PFSK-1 (cell line): ENCODE measurements around the gene CXXC5.

Experiments
- FOXP2 ChIP-seq: optimal IDR thresholded peaks from 2 replicates; pipeline ENCODE3; 2011; ENCODE audit warnings: borderline replicate concordance, control low read depth, inconsistent platforms; ENCODE audit not compliant: insufficient read depth; ENCODE audit errors: extremely low read length, extremely low read depth
- POLR2AphosphoS5 ChIP-seq: IDR thresholded peaks from 2 replicates; pipeline ENCODE4 v1.6.1; 2012; ENCODE audit warnings: low read depth, mild to moderate bottlenecking, control low read depth, low read length, moderate library complexity
- SIN3A ChIP-seq: IDR thresholded peaks from 2 replicates; pipeline ENCODE4 v1.6.1; 2012; ENCODE audit warnings: mild to moderate bottlenecking, low read length, moderate library complexity, borderline replicate concordance; ENCODE audit not compliant: insufficient read depth
- TAF1 ChIP-seq: IDR thresholded peaks from 2 replicates; pipeline ENCODE4 v1.6.1; 2012; ENCODE audit warnings: low read length, control low read depth, borderline replicate concordance; ENCODE audit not compliant: insufficient read depth
- TF ChIP-seq, protein P1 (sequence below), 2 experiments: IDR thresholded peaks; 2 replicates each; pipeline versions ENCODE4 v1.6.1 to v1.8.0; 2011 to 2012; ENCODE audit warnings: low read depth in 2 of 2, low read length in 2 of 2, control low read depth in 1 of 2, inconsistent platforms in 1 of 2, mild to moderate bottlenecking in 1 of 2, moderate library complexity in 1 of 2; ENCODE audit not compliant: insufficient read depth in 1 of 2

The CXXC5 gene

GRCh38 chr5:139636975-139637408, 11.2 kb upstream of the CXXC5 start:
- TF ChIP-seq SIN3A (no peak), POLR2AphosphoS5 (no peak), FOXP2 (no peak), TAF1 (no peak)
- TF ChIP-seq, protein P1, sequence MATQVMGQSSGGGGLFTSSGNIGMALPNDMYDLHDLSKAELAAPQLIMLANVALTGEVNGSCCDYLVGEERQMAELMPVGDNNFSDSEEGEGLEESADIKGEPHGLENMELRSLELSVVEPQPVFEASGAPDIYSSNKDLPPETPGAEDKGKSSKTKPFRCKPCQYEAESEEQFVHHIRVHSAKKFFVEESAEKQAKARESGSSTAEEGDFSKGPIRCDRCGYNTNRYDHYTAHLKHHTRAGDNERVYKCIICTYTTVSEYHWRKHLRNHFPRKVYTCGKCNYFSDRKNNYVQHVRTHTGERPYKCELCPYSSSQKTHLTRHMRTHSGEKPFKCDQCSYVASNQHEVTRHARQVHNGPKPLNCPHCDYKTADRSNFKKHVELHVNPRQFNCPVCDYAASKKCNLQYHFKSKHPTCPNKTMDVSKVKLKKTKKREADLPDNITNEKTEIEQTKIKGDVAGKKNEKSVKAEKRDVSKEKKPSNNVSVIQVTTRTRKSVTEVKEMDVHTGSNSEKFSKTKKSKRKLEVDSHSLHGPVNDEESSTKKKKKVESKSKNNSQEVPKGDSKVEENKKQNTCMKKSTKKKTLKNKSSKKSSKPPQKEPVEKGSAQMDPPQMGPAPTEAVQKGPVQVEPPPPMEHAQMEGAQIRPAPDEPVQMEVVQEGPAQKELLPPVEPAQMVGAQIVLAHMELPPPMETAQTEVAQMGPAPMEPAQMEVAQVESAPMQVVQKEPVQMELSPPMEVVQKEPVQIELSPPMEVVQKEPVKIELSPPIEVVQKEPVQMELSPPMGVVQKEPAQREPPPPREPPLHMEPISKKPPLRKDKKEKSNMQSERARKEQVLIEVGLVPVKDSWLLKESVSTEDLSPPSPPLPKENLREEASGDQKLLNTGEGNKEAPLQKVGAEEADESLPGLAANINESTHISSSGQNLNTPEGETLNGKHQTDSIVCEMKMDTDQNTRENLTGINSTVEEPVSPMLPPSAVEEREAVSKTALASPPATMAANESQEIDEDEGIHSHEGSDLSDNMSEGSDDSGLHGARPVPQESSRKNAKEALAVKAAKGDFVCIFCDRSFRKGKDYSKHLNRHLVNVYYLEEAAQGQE (IDR thresholded peaks at IDR 0.05; ENCODE audit: insufficient read depth in 1 of 2, low read depth in 2 of 2, low read length in 2 of 2): no peak

DNA sequence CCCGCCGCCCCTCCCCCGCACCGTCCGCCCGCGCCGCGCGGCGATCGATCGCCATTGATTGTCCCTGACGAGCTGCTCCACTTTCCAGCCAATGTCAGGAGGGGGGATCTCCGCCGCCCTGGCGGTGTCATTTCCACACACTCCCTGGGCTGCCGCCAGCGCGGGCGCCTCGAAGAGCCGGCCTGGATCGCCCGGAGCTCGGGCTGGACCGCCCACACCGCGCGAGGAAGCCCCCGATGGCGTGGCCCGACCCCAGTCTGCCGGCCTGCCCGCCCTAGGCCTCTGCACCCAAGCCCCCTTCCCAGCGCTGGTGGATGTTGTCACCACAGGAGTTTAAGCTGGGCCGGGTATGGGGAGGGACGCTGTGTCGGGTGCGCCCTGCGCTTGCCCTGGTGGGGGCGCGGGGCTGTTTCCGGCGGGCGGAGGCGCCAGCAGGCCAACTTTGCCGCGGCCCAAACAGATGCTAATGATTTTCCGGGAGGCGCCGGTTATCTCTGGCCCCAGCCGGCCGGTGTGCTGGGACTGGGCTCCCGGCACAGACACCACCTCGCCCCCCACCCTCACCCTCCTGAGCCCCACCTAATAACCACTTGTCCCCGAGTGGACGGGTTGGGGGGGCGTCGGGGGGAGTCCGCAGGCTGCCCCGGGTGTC, 10.6 kb upstream of the CXXC5 start:
- peak; percentile 51; the same call in 1 of the 2 replicates for TF ChIP-seq POLR2AphosphoS5
- TF ChIP-seq TAF1: no peak
- 0 out of 2 replicates have a peak, but pooled peaks have one; percentile 8 for TF ChIP-seq SIN3A

DNA sequence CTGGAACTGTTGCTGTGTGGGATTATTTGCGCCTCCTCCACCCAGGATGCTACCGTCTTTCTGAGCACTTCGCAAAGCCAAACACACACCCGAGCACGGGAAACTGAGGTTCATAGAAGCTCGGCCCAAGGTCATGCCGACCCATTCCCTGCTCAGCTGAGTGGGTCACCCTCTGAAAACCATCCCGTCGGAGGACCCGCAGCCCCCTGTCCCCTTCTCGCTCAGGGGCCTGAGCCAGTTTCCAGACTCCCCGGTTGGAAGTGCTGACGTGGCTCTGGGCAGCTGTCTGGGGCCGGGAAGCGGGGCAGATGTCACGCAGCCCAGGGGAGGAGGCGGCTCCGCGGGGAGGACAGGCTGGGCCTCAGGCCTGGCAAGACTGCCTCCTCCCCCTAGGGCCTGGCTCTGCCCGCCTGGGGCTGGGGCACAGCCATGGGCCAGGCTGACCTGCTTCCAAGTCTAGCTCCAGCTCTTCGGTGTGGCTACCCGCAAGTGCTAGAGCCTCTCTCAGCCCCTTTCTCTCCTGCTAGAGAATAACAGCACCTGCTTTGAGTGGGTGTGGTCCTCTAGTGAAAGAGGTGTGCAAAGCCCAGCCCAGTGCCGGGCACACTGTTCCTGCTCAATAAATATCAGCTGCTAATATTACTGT, 9.9 kb upstream of the CXXC5 start:
- TF ChIP-seq POLR2AphosphoS5: no peak
- no peak for TF ChIP-seq TAF1
- TF ChIP-seq, protein P1 (IDR thresholded peaks at IDR 0.05; ENCODE audit: insufficient read depth in 1 of 2, low read depth in 2 of 2, low read length in 2 of 2): no peak
- no peak for TF ChIP-seq FOXP2
- TF ChIP-seq SIN3A: no peak

GRCh38 chr5:139638736-139639618, 9.2 kb upstream of the CXXC5 start:
- TF ChIP-seq FOXP2: no peak
- TF ChIP-seq, protein P1 (IDR thresholded peaks at IDR 0.05; ENCODE audit: insufficient read depth in 1 of 2, low read depth in 2 of 2, low read length in 2 of 2): no peak
- no peak for TF ChIP-seq TAF1
- TF ChIP-seq POLR2AphosphoS5: no peak
- no peak for TF ChIP-seq SIN3A

- TF ChIP-seq, protein P1 (IDR thresholded peaks at IDR 0.05; ENCODE audit: insufficient read depth in 1 of 2, low read depth in 2 of 2, low read length in 2 of 2): no peak
- TF ChIP-seq FOXP2 (no peak), POLR2AphosphoS5 (no peak), SIN3A (no peak), TAF1 (no peak)
Measured at GRCh38 chr5:139639619-139640380, 8.3 kb upstream of the CXXC5 start.
